ENCODE data around the gene AADAT. TPM values are rescaled to one million over a fixed set of nuclear protein-coding genes. Genes with fewer than 3 reads are reported as not detected.
"Not testable (repeated sequence)": the region's sequence is repeated elsewhere in the genome, so short reads cannot be mapped to it uniquely, and the experiment has no call there.

The AADAT gene
- total RNA-seq, 2 donors from 2014 or later: 1.2 to 1.6 TPM

GRCh38 chr4:170128219-170128804 lies 38.6 kb upstream of the AADAT start:
- H3K27ac ChIP-seq: no peak overlapping the region
- peaks cover 0 to 8% of the 10 kb centered on the region in 2 donors for H3K9me3 ChIP-seq
- no peak overlapping the region for H3K4me3 ChIP-seq
- TF ChIP-seq CTCF (IDR thresholded peaks at IDR 0.05): no peak
- no peak for DNase-seq (ENCODE audit: low spot score)
- H3K36me3 ChIP-seq: no peaks in the 10 kb centered on the region
- H3K4me1 ChIP-seq: no peaks in the 10 kb centered on the region
- H3K27me3 ChIP-seq: no peaks in the 10 kb centered on the region

- H3K9me3 ChIP-seq: peaks cover 0 to 3% of the 10 kb centered on the region in 2 donors
- no peak for TF ChIP-seq CTCF (IDR thresholded peaks at IDR 0.05)
- no peaks in the 10 kb centered on the region for H3K4me1 ChIP-seq
- H3K27me3 ChIP-seq: no peaks in the 10 kb centered on the region
- H3K27ac ChIP-seq: no peak overlapping the region
- H3K36me3 ChIP-seq: no peaks in the 10 kb centered on the region
- no peak overlapping the region for H3K4me3 ChIP-seq
- no peak for DNase-seq (ENCODE audit: low spot score)
These were observed 38.0 kb upstream of the AADAT start for GRCh38 chr4:170127758-170128157.

GRCh38 chr4:170124406-170124805 lies 34.6 kb upstream of the AADAT start:
- Histone ChIP-seq H3K27me3 (no peaks in the 10 kb centered on the region), H3K27ac (no peak overlapping the region), H3K4me3 (no peak overlapping the region), H3K9me3 (no peaks in the 10 kb centered on the region), H3K36me3 (no peaks in the 10 kb centered on the region), H3K4me1 (no peaks in the 10 kb centered on the region)
- no peak for DNase-seq (ENCODE audit: low spot score)
- TF ChIP-seq CTCF (IDR thresholded peaks at IDR 0.05): no peak

GRCh38 chr4:170122252-170122651 lies 32.5 kb upstream of the AADAT start:
- Histone ChIP-seq H3K36me3 (no peaks in the 10 kb centered on the region), H3K27ac (no peak overlapping the region), H3K4me3 (no peak overlapping the region), H3K27me3 (no peaks in the 10 kb centered on the region), H3K4me1 (no peaks in the 10 kb centered on the region), H3K9me3 (no peaks in the 10 kb centered on the region)
- no peak for DNase-seq (ENCODE audit: low spot score)
- TF ChIP-seq CTCF (IDR thresholded peaks at IDR 0.05): no peak

GRCh38 chr4:170114636-170115035 lies 24.9 kb upstream of the AADAT start:
- Histone ChIP-seq H3K4me1 (no peaks in the 10 kb centered on the region), H3K27me3 (no peaks in the 10 kb centered on the region), H3K36me3 (no peaks in the 10 kb centered on the region), H3K27ac (no peak overlapping the region), H3K9me3 (no peaks in the 10 kb centered on the region), H3K4me3 (no peak overlapping the region)
- DNase-seq (ENCODE audit: low spot score): no peak
- TF ChIP-seq CTCF (IDR thresholded peaks at IDR 0.05): no peak

GRCh38 chr4:170114183-170114582 lies 24.4 kb upstream of the AADAT start:
- H3K9me3 ChIP-seq; H3K4me3 ChIP-seq; H3K27me3 ChIP-seq; H3K4me1 ChIP-seq; H3K27ac ChIP-seq; H3K36me3 ChIP-seq; DNase-seq (ENCODE audit: low spot score): not testable (repeated sequence)
